Measurements from ENCODE around the gene HSPG2.

DNA sequence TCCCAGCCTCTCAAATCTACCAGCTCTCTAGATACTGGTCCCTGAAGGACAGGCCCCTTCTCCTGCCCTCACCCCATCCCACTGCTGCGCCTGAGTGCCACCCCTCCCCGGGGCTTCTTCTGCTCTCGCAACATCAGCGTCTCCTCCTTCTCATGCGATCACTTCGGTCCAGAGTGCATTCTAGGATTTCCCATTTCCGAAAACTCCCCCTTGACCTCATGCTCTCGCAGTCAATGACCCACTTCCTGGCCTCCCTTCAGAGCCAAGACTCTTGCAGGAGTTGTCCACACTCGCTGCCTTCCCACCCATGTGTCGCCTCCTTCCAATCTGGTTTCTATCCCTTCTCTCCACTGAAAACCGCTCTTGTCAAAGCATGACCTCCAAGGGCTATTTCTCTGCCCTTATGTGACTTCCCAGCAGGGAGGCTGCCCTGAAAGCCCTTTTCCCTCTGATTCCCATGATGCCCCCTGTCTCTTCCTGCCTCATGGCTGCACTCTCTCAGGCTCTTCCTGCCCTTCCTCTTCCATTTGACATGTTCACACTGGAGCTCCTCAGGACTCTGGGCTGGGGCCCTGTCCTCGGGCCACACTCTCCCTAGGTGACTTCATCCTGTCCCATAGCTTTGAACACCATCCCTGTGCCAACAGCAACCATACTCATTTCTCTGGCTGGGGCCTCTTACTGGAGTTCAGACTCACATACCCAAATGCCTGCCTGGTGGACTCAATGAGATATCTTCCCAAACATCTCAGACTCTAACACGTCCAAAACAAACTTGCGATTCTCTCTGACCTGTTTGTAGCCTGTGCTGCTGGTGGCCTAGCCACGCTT, 79.1 kb downstream of the HSPG2 start:
- TF ChIP-seq POLR2A (IDR thresholded peaks at IDR 0.05; ENCODE audit: low read length) (no peak), GATA1 (IDR thresholded peaks at IDR 0.05; ENCODE audit: low read depth, low read length) (no peak)
